Stimulated activated CD8-positive, alpha-beta memory T cell treated with anti-CD3 and anti-CD28 coated beads, Interleukin-4, amount 100 ng/mL, for 1 hour (primary cell): ENCODE results near the gene MAP2.

Experiments
- DNase-seq, 2 donors: peaks; one replicate each; pipeline ENCODE4 v3.0.0-alpha.2; 2020; ENCODE audit warnings: low read depth in 2 of 2, low spot score in 1 of 2

MAP2 gene

GRCh38 chr2:209525331-209525730 lies 101.5 kb downstream of the MAP2 start:
- DNase-seq: no peak

GRCh38 chr2:209525834-209526281 lies 102.0 kb downstream of the MAP2 start:
- no peak for DNase-seq

GRCh38 chr2:209526561-209526960 lies 102.7 kb downstream of the MAP2 start:
- no peak for DNase-seq

- no peak for DNase-seq
Measured at GRCh38 chr2:209529579-209529978, 105.7 kb downstream of the MAP2 start.

GRCh38 chr2:209532321-209532720 lies 108.5 kb downstream of the MAP2 start:
- no peak for DNase-seq

- no peak for DNase-seq
Measured at GRCh38 chr2:209533391-209533790, 109.5 kb downstream of the MAP2 start.

GRCh38 chr2:209534228-209534627 lies 110.4 kb downstream of the MAP2 start:
- no peak for DNase-seq

GRCh38 chr2:209536363-209536762 lies 112.5 kb downstream of the MAP2 start:
- no peak for DNase-seq

- DNase-seq: no peak
Measured at GRCh38 chr2:209547726-209548125, 123.9 kb downstream of the MAP2 start.

- no peak for DNase-seq
Measured at GRCh38 chr2:209549589-209549988, 125.7 kb downstream of the MAP2 start.

GRCh38 chr2:209553913-209554312 lies 130.1 kb downstream of the MAP2 start:
- no peak for DNase-seq

- no peak for DNase-seq
Measured at GRCh38 chr2:209556354-209556961, 132.6 kb downstream of the MAP2 start.

- DNase-seq: no peak
Measured at GRCh38 chr2:209560911-209561310, 137.1 kb downstream of the MAP2 start.

- no peak for DNase-seq
Measured at GRCh38 chr2:209563453-209563852, 139.6 kb downstream of the MAP2 start.

- DNase-seq: no peak
Measured at GRCh38 chr2:209564816-209565215, 141.0 kb downstream of the MAP2 start.

- DNase-seq: no peak
Measured at GRCh38 chr2:209565896-209566582, 142.2 kb downstream of the MAP2 start.

- DNase-seq: no peak
Measured at GRCh38 chr2:209570194-209570593, 146.3 kb downstream of the MAP2 start.

- no peak for DNase-seq
Measured at GRCh38 chr2:209574515-209574914, 150.7 kb downstream of the MAP2 start.

GRCh38 chr2:209577376-209578357 lies 153.8 kb downstream of the MAP2 start:
- no peak for DNase-seq

GRCh38 chr2:209578394-209579001 lies 154.7 kb downstream of the MAP2 start:
- no peak for DNase-seq

GRCh38 chr2:209579230-209579749 lies 155.4 kb downstream of the MAP2 start:
- no peak for DNase-seq
